GM15510 (cell line): ENCODE data around the gene SNRK.

Source experiments
- POLR2A ChIP-seq: IDR thresholded peaks from 3 replicates; pipeline ENCODE4 v1.6.1; 2011; ENCODE audit warnings: borderline replicate concordance; ENCODE audit not compliant: insufficient read length; ENCODE audit errors: extremely low read depth

Gene SNRK

GRCh38 chr3:43289401-43289800 lies 3.1 kb downstream of the SNRK start:
- TF ChIP-seq POLR2A, result no peak

- no peak for TF ChIP-seq POLR2A
Observed at GRCh38 chr3:43289841-43290470, 3.6 kb downstream of the SNRK start.

GRCh38 chr3:43290956-43291355 lies 4.6 kb downstream of the SNRK start:
- no peak for TF ChIP-seq POLR2A

DNA sequence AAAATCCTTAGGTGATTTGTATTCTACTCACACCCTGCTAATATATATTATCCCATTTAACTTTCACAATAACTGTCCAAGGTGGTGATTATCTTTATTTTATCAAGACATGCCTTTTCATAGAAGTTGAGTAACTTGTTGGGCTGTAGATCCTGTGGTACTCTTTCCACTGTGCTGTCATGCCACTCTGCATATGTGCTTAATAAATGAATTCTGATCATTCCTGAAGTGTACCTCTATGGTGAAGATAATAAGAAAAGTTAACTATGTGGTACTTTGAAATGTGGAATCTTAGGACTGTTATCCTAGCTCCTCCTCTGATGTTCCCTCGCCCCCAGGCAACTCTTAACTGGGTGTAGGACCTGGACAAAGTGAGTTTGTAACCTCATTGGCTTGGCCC lies 5.2 kb downstream of the SNRK start:
- no peak for TF ChIP-seq POLR2A

DNA sequence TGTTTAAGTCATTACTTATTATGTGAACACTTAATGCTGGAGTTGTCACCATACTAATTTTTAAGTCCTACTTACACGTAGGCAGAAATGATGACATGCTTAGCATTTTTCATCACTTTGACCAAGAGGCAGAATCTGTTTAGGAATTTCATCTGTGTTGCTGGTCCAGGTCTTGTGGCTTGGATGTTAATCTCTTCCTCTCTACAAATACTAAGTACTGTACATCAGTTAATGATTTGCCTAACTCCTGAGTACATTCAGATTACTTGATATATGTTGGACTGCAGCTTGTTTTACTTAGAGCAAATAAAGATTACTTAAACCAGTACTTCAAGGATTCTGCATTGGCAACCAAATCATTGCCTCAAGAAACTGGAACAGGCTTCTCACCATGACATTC lies 8.6 kb downstream of the SNRK start:
- TF ChIP-seq POLR2A, result no peak

DNA sequence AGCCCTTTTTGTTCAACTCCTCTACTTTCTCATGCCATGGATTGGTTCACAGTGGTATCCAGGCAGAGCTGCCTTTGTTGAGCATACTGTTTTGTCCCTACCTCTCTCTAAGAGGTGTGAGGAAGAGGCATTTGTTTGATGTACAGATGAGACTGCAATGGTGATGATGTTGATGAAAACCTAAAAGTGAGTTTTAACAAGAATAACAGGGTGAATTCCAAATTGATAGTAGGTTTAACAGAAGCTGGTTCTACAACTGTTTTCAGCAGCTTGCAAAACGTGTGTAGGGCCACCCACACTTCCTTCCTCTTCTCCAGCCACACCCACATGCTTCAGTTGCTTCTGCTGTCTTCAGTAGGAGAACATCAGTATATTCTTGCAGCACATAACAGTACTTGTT lies 10.2 kb downstream of the SNRK start:
- TF ChIP-seq POLR2A, result no peak

- no peak for TF ChIP-seq POLR2A
Observed at GRCh38 chr3:43298292-43298691, 12.0 kb downstream of the SNRK start.

GRCh38 chr3:43298761-43299160 lies 12.4 kb downstream of the SNRK start:
- TF ChIP-seq POLR2A, result no peak

- no peak for TF ChIP-seq POLR2A
Observed at GRCh38 chr3:43302116-43302880, 16.0 kb downstream of the SNRK start.

DNA sequence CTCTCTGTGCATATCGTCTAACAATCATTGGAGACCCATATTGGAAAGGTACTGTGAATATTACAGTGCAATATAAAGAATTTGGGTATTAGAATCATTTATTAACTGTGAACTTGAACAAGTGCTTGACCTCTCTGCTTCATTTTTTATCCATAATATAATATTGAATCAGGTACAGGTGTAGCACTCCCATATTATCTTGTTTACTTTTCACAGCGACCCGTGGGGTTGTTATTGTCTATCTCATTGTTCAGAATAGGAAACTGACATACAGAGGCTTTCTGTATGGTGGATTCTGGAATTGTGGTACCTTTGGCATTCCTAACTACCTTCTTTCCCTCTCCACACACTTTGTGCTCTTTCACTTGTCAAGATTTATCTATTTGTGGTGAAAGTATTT lies 17.8 kb downstream of the SNRK start:
- TF ChIP-seq POLR2A, result no peak

DNA sequence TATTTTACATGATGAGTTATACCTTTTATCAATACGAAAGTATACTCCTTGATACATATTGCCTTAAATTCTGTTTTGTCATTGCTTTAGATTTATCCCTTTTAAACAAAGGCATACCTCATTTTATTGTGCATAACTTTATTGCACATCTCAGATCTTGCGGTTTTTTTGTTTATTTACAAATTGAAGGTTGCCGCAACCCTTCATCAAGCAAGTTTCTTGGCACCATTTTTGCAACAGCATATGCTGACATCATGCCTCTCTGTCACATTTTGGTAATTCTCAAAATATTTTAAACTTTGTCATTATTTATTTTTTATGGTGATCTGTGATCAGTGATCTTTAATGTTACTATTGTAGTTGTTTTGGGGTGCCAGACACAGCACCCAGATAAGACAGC lies 20.9 kb downstream of the SNRK start:
- no peak for TF ChIP-seq POLR2A

DNA sequence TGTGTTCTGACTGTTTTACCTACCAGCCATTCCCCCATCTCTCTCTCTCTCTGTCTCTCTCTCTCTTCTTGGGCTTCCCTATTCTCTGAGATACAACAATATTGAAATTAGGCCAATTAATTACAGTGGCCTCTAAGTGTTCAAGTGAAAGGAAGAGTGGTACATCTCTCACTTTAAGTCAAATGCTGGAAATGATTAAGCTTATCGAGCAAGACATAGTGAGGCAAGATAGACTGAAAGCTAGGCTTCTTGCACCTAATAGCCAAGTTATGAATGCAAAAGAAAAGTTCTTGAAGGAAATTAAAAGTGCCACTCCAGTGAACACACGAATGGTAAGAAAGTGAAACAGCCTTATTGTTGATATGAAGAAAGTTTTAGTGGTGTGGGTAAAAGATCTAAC lies 21.3 kb downstream of the SNRK start:
- no peak for TF ChIP-seq POLR2A

GRCh38 chr3:43309372-43310305 lies 23.3 kb downstream of the SNRK start:
- TF ChIP-seq POLR2A, result no peak

DNA sequence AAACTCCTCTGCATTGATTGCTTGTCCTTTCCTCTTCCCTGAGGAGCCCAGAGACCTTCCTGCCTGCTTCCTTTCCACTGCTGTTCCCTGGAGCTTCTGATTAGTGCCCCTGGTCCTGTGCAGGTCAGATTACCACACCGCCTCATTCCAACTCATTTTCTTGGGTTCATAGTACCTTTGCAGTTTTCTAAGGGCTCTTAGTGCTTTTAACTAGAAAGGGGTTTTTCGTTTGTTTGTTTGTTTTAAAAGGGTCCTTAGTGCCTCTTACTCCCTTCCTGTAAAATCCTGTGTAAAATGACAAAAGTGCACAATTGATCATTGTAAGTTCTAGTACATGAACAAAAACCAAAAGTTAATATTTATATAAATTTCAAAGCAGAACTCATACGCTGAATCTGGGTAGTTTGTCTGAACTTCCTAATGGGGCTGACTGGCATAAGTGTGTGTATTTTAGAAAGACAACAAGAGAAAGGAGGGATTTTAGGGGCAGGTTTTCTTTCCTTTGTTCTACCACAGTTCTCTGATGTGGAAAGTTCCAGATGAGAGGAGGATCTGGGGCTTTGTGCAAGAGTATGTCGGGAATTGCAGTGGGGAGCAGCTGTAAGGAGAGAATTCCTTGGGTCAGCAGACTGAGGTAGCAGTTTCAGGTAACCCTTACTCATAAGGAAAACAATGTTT lies 30.6 kb downstream of the SNRK start:
- TF ChIP-seq POLR2A, result no peak
